SKM-1 (cell line): ENCODE results near the gene AMOTL1.

Experiments
- DNase-seq: peaks from one replicate; lab custom pipeline; 2025; ENCODE audit not compliant: unreplicated experiment; lab: John Stamatoyannopoulos, UW

Gene AMOTL1

DNA sequence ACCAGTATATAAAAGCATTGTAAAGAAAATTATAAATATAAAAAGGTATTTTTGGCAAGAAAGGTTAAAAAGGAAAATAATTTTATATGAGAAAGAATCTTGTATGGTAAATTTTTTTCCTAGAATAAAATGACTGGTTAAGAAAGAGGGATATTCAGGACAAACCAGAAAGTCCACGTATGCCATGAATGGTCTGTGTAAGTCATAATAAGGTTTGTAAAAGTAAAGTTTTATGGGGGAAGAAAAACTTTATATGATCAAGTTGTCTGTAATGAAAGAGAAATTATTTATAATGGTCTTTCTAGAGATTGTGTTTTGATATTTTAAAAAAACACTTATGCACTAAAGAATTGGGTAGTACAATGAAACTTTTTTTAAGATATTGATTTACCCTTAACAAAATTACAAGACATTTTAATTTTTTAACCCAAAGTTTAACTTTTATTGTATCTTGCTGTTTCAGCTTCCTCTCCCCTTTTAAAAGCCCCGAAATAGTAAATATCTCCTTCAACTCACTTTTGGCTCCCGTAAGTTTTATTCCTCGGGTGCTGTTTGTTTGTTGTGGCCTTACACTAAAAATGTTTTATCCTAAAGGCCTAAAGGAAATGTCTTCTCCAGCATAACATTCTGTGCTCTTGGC, 47.7 kb downstream of the AMOTL1 start:
- DNase-seq = no peak

DNA sequence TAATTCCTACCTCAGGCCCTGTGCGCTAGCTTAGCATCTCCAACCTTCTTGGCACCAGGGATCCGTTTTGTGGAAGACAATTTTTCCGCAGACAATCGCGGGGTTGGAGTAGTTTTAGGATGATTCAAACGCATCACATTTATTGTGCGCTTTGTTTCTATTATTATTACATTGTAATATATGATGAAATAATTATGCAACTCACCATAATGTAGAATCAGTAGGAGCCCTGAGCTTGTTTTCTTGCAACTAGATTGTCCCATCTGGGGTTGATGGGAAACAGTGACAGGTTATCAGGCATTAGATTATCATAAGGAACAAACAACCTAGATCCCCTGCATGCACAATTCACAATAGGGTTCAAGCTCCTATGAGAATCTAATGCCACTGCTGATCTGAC, 52.3 kb downstream of the AMOTL1 start:
- DNase-seq = no peak

DNA sequence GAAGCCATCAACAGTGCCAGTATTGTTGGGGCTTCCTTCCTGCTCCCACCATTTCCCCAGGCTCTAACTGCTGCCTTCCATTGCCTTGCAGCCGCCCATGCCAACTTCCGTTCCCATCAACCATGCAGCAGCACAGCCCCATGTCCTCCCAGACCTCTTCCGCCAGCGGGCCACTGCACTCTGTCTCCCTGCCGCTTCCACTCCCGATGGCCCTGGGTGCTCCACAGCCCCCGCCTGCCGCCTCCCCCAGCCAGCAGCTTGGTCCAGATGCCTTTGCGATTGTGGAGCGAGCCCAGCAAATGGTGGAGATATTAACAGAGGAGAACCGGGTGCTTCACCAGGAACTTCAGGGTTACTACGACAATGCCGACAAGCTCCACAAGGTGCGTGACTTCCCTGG, 53.3 kb downstream of the AMOTL1 start:
- DNase-seq = no peak

DNA sequence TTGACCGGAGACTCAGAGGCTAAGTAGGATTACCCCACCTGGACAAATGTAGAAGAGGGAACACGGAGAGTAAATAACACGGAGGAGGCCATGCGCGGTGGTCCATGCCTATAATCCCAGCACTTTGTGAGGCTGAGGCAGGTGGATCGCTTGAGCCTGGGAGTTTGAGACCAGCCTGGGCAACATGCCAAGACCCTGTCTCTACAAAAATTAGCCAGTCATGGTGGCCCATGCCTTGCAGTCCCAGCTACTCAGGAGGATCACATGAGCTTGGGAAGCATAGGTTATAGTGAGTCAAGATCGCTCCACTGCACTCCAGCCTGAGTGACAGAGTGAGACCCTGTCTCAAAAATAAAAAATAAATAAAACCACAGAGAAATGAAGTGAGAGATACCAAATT, 53.9 kb downstream of the AMOTL1 start:
- no peak for DNase-seq

DNA sequence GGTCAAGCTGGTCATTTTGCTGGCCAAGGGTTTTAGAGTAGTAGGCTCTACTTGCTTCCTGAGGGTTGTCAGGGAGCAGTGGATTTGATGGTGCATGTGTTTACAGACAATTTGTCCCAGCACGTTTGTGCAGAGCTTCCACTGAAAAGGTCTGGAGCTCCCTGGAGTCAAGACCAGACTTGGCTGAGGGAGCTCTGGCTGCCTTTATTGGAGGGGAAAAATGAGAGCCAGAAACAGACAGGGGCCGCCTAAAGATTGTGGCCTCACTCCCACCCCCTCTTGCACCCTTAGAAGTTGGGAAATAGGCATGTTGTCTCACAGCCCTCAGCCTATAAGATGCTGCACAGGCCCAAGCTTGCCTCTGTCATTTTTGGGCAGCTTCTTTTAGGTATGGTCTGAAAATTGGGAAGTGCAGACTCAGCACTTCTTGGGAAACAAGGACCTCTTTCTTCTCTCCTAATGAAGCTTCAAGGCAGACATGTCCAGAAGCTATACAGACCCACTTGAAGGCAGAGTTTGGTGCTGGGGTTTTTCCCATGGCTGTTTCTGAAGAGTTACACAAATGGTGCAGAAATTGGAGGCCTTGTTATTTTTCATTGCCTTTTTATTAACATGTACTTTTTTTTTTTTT, 55.1 kb downstream of the AMOTL1 start:
- DNase-seq = no peak

DNA sequence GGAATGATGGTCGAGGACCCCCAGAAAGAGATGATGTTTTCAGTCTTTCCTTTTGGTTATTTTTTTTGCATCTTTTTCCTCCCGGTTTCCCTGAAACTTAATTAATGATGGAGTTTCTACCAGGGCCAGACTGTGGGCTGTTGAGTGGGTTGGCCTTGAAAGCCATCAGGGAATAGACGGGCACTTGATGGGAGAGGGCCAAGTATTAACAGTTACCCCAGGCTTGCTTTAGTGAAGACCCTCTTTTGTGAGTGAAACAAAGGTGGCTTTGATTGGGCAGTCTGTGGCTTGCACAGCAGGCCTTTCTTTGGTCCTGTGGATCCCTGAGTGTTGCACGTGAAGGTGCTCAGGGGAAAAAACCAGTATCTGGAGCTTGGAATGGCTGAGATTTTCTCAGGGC, 56.9 kb downstream of the AMOTL1 start:
- no peak for DNase-seq

DNA sequence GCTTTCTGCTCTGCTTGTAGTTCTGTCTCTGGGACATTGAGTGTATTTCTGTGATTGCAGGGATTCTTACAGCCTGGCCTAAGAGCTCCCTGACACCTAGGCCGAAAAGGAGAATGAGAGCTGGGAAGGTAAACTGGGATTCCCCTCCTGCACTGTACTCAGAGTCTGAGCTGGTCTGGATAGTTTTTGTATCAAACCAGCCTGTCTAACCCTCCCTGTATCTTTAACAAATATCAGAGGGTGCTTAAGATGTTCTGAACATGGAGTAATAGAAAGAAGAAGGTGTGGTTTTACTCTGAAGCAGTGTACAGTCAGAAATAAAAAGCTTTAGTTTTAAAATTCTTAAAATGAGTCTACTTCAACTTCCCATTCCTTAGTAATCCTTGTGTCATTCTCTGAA, 57.3 kb downstream of the AMOTL1 start:
- DNase-seq = no peak

DNA sequence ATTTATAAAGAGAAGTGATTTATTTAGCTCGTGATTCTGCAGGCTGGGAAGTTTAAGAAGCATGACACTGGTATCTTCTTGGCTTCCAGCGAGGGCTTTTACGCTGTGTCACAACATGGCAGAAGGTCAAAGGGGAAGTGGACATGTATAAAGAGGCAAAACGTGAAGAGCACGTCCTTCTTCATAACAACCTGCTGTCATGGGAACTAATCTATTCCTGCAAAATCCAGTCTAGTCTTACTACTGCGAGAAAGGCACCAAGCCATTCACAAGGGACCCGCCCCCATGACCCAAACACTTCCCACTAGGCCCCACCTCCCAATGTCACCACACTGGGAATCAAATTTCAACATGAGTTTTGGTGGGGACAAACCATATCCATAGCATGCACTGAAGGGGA, 58.3 kb downstream of the AMOTL1 start:
- DNase-seq = no peak

DNA sequence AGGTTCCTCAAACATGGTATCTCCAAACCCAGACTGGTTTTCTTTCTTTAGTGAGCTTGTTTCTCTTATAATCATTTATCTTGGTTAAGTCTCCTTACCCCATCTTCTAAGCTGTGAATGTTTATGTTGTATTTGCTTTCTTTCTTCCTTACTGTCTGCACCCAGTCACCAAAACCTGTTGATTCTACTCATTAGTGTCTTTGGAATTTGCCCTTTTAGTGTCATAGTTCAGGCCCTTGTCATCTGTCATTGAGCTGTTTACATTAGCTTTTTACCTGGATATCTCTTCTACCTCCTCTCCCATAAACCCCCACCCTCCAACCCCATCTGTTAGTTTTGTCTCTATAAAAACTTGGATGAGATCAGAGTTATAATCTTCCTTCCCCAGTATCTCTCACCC, 59.9 kb downstream of the AMOTL1 start:
- no peak for DNase-seq

DNA sequence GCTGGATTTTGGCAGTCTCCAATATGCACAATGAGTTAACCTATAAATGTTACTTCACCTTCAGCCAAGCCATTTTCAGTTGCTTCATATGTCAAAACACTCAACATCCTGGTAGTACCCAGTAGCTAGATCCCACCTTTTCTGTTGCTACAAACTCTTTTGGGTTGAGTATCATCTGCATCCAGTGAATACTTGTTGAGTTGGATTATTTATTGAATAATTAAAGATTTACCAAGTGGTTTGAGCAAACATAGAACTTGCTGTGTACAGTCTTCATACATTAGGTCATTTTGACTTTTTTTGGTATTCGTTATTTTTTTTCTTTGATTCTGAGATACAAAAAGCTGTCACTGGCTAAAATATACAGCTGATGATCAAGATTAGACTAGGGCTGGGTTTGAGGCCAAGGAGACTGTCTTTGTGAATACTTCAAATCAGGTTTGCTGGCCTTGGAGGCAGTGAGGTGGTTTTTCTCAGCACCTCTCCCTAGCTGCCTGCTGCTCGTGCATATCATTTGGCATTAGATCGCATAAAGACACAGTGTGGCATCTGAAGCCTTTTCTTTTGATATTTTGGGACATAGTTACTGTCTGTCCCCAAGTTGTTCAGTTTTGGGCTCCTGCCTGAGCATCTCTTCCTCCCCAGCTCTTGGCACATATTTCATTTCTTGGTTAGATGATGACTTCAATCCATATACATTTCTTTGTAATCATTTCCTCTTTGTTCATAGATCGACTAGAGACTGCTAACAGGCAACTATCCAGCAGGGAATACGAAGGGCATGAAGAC, 62.8 kb downstream of the AMOTL1 start:
- no peak for DNase-seq

DNA sequence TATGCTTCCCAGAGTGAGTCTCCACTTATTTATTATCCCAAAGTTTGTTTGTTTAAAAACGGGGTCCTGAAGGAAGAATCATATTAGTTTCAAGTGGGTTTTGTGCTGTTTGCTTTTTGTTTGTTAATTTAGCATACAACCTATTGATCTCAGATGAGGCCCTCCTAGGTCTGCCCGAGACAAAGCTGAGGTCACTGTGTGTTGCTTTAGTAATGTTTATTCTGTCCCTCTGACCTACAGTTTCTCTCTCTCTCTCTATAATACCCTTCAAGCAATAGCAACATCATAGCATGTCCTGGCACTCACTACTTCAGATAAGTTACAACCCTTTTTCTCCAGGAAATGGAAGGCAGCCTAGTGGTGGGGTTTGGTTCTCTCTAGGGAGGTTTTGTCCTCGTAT, 63.4 kb downstream of the AMOTL1 start:
- no peak for DNase-seq

DNA sequence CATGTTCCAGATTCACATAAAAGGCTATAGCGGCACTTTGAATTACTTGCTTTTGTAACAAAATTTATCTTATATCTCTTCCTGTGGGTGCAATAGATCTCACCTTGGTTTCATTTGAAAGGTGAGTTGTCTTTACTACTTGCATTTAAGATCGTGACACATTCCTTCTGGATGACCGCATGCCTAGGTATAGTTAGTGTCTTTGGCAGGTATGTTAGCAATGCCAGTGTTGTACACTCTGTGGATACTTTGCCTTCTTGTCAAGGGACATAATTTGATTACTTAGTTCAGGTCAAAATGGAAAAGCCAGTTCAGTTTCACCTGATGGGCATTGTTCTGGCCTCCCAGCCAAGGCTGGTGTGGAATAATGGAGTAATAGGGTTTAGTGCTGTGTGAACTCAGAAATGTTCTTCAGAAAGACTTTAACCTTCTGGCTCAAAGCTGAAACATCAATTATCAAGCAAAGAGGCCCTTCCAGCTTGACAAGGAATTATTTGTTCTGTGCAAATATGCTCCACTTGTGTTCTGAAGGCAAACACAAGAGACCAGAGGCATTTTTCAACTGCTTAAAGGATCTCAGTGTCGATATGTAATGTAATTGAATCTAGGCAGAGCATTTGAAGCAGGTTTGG, 64.6 kb downstream of the AMOTL1 start:
- no peak for DNase-seq

DNA sequence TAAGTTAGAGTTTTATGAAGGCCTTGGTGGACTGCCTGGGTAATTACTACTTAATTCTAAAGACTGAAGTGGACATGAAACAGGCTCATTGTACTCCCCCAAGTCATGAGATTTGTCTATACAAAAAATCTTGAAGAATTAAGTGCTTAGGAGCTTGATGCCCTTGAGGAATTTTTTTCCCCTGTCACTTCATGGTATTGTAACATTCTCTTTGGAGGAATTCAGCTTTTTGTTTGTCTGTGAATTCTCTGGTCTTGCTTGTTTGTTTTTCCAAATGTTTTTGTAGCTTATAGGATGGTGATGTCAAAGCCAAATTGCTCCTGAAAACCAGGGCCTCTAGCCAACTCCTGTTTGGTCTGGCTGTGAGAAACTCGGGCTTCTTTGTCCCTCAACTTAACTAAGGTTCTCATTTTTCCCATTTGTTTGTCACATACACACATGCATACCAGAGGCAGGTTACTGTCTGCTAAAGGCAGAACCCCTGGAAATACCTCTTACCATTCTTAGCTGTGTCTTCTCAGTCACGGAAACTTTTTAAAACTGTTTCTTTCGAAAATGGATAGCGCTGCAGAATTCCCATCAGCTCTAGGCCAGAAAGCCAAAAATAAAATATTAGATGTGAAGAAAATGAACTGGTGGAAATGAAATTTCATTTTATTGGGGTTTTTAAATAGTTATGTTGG, 66.9 kb downstream of the AMOTL1 start:
- no peak for DNase-seq

DNA sequence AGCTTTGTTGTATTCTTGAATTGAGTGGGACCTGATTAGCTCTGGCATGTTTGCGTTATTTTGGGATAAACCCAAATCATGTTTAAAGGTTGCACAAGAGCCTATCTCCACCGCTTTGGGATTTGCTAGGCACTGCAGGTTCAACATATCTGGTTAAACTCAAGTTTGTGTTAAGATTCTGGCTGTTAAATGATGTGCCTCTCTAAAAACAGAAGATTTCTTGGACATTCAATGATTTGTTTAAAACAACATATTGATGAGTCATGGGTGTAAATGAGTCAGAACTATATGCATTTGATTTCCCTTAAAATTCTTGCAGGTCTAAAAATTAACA, 67.4 kb downstream of the AMOTL1 start:
- no peak for DNase-seq

DNA sequence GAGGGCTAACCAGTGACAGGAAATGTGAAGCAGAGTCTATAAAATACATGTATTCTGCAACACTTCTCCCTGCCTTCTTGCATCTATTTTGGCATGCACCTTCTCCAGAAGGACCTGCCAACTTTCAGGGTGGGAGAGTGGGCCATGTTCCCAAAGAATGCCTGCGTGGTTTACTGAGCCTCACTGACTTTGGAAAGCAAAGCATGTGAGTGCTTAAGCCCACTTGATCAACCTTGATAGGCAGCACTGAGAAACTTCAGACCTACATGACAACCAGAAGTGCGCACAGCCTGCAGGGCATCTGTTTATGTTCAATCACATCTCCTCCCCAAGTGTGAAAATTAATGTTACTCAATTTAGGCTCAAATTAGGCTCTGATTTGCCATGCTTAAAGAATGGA, 69.2 kb downstream of the AMOTL1 start:
- no peak for DNase-seq

DNA sequence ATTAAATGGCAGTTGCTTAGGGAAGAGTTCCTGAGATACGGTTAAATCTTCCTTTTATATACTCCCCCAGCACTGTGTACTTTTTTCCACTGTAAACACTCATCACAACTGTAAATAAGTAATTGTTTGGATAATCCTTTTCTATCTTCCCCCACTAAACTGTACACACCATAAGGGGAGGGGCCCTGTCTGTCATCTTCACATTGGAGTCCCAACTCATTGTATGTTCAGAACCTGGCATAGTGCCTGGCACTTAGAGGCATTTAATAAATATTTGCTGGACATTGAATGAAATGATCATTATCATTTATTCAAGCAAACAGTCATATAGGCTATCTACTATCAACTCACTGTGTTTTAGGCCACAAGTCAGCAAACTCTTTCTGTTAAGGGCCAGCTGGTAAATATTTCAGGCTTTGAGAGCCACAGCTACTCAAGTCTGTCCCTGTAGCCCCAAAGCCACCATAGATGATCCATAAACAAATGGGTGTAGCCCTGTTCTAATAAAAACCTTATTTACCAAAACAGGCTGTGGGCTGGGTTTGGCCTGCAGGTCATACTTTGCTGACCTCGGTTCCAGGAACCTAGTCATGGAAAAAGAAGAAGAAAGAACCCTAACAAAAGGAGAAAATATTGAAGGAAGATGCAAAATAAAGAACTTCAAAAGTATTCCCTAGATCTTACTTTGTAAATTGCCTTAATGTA, 70.0 kb downstream of the AMOTL1 start:
- no peak for DNase-seq

DNA sequence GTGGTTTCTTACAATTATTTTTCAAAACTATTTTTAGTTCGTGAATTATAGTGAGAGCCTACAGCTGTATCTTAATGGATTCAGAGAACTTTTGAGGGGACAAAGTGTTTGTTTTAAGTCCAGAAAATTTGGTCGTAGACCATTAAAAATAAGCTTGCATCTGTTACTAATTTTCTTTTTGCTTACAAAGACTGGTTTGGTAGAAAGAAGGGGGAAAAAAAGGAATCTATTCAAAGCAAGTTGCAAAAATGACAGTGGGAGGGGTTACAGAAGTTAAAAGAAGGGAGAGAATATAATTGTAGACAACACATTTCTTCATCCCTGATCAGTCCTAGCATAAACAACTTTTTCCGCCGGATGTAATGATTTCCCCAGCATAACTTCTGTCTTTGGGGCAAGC, 72.1 kb downstream of the AMOTL1 start:
- no peak for DNase-seq

DNA sequence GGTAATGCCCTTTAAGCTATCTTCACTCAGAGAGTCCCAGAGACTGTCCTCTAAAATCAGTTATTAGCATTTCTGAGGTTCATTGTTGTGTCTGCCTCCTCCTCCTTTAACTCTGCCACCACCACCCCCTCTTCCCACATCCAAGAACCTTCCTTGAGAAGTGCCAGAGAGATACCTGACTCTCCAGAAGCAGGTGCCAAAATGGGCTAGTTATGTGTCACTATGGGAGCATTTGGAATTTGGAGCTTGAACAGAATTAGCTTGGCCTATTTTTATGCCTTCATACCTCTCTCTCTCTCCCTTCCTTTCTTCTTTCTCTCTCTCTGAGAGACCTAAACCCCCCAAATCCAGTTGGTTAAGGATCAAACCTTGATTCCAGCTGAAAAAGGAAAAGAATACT, 75.9 kb downstream of the AMOTL1 start:
- no peak for DNase-seq

DNA sequence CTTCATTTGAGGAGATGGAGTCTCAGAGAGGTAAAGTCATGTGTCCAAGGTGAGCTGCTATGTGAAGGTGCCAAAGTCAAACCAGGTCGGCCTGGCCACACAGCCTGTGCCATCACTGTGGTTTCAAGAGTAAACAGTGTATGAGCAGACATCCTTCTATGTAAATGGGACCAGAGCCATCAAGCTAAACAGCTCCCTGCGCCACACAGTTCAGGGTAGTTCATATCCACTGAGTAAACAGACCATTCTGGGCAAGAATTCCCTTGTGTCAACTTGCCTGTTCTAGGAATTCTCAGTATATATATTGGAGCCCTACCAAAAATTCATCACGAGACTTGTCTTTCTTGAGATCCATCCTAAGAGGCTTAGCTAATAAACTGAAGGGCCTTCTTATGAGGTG, 77.5 kb downstream of the AMOTL1 start:
- DNase-seq = no peak

DNA sequence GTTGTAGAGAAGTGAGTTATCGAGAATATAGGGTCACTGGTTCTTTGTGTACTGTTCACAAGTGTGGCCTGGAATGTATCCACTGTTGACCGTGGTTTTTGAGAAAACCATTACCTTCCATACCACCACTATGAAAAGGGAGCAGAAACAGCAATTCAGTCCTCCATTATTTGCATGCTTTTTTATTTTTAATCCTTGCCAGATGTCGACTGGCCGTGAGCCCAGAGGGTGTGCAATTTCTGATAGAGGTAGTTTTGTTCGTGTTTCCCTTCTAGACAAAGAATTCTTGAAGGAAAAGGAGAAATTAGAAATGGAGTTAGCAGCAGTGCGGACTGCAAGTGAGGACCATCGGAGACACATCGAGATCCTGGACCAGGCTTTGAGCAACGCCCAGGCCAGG, 81.7 kb downstream of the AMOTL1 start:
- no peak for DNase-seq
